Mammary epithelial cell (primary cell): ENCODE results near the gene DERL2.

ENCODE experiments used
- EZH2 ChIP-seq: IDR thresholded peaks from 2 replicates; pipeline ENCODE4 v1.6.1; 2012; ENCODE audit warnings: low read length, inconsistent platforms, borderline replicate concordance
- TF ChIP-seq, protein P1 (sequence below), 2 donors: IDR thresholded peaks in 1 of 2; conservative IDR thresholded peaks in 1 of 2; 2 replicates each; pipeline ENCODE4 v1.5.1; 2011 to 2012; ENCODE audit warnings: inconsistent platforms in 2 of 2, low read length in 2 of 2, mild to moderate bottlenecking in 2 of 2, control low read depth in 1 of 2, low read depth in 1 of 2; ENCODE audit not compliant: insufficient read depth in 1 of 2; ENCODE audit errors: extremely low read depth in 1 of 2

DNA sequence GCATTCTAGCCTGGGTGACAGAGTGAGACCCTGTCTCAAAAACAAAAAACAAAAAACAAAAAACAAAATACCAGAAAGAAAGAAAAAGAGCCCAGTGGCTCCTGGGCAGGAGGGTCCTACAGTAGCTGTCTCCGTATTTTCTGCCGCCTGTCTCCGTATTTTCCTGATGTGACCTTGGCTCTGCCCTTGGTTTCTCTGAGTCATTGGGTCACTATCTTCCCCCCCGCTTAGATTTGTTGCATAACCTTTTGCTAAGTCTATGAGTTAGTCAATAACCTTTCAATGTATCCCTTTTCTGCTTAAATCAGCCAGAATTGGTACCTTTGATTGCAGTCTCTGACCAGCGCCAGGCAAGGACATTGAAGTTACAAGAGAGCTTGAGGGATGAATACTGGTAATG lies 37.3 kb upstream of the DERL2 start:
- TF ChIP-seq, protein P1, sequence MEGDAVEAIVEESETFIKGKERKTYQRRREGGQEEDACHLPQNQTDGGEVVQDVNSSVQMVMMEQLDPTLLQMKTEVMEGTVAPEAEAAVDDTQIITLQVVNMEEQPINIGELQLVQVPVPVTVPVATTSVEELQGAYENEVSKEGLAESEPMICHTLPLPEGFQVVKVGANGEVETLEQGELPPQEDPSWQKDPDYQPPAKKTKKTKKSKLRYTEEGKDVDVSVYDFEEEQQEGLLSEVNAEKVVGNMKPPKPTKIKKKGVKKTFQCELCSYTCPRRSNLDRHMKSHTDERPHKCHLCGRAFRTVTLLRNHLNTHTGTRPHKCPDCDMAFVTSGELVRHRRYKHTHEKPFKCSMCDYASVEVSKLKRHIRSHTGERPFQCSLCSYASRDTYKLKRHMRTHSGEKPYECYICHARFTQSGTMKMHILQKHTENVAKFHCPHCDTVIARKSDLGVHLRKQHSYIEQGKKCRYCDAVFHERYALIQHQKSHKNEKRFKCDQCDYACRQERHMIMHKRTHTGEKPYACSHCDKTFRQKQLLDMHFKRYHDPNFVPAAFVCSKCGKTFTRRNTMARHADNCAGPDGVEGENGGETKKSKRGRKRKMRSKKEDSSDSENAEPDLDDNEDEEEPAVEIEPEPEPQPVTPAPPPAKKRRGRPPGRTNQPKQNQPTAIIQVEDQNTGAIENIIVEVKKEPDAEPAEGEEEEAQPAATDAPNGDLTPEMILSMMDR (conservative IDR thresholded peaks at IDR 0.05 in 1 of 2, IDR thresholded peaks at IDR 0.05 in 1 of 2; ENCODE audit: extremely low read depth in 1 of 2, insufficient read depth in 1 of 2, low read depth in 1 of 2, low read length in 2 of 2), result no peak
- TF ChIP-seq EZH2, result no peak
